ENCODE data around the gene PHF13. TPM values are rescaled to one million over a fixed set of nuclear protein-coding genes. Genes with fewer than 3 reads are reported as not detected.

Gene PHF13
- total RNA-seq, 3 donors from 2014 or later, result 10.9 to 18.3 (median 14.4) TPM

DNA sequence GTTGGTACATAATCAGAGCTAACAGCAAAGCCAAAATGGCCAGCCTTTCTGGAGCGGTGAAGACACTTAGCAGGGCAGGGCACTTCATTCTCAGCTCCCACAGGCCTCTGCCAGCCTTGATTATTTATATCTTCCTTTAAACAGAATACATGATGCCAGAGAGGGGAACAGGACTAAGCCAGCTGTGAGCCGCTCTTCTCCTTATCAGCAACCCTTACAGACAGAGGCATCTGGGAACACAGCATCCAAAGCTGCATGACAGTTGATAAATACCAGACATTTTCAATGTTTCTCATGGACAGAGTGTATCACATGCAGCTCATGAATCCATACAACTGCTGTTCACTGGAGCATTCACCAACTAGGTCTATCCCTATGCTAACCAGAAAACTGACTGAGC, 59.0 kb downstream of the PHF13 start:
- Histone ChIP-seq H3K9me3 (no peaks in the 10 kb centered on the region), H3K4me3 (no peak overlapping the region), H3K4me1 (no peaks in the 10 kb centered on the region), H3K27me3 (no peaks in the 10 kb centered on the region), H3K36me3 (no peaks in the 10 kb centered on the region), H3K27ac (no peak overlapping the region)
- TF ChIP-seq POLR2AphosphoS5 (IDR thresholded peaks at IDR 0.05), result no peak
- TF ChIP-seq POLR2A (IDR thresholded peaks at IDR 0.05), result no peak
- TF ChIP-seq, protein P1, sequence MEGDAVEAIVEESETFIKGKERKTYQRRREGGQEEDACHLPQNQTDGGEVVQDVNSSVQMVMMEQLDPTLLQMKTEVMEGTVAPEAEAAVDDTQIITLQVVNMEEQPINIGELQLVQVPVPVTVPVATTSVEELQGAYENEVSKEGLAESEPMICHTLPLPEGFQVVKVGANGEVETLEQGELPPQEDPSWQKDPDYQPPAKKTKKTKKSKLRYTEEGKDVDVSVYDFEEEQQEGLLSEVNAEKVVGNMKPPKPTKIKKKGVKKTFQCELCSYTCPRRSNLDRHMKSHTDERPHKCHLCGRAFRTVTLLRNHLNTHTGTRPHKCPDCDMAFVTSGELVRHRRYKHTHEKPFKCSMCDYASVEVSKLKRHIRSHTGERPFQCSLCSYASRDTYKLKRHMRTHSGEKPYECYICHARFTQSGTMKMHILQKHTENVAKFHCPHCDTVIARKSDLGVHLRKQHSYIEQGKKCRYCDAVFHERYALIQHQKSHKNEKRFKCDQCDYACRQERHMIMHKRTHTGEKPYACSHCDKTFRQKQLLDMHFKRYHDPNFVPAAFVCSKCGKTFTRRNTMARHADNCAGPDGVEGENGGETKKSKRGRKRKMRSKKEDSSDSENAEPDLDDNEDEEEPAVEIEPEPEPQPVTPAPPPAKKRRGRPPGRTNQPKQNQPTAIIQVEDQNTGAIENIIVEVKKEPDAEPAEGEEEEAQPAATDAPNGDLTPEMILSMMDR (IDR thresholded peaks at IDR 0.05), result no peak
- intact Hi-C loops (cut with DNase I; ENCODE audit: low total_unique reads), result no loop called here
- DNase-seq (ENCODE audit: low spot score in 2 of 2), result no peak

Other genes starting within 250 kb of the PHF13 start
- 10 to 100 TPM in 2 of 3 donors, 1 to 10 TPM in 1; 9.4 to 12.8 (median 11.5) TPM for gene ACOT7, start 220.0 kb upstream of the PHF13 start, total RNA-seq
- 1 to 10 TPM in 2 of 3 donors, not detected in 1; 3.4 to 3.6 TPM for gene HES2, start 193.8 kb upstream of the PHF13 start, total RNA-seq
- gene ESPN, start 189.0 kb upstream of the PHF13 start, total RNA-seq, result 10 to 100 TPM in 2 of 3 donors, not detected in 1; 10.8 to 11.1 TPM
- gene TNFRSF25, start 147.6 kb upstream of the PHF13 start, total RNA-seq, result 10 to 100 TPM in 2 of 3 donors, 1 to 10 TPM in 1; 3.8 to 13.1 (median 12.4) TPM
- gene PLEKHG5, start 122.1 kb upstream of the PHF13 start, total RNA-seq, result 10 to 100 TPM in 2 of 3 donors, 1 to 10 TPM in 1; 7.0 to 12.0 (median 11.8) TPM
- 10 to 100 TPM; 14.7 to 29.6 (median 25.2) TPM for gene NOL9, start 59.2 kb upstream of the PHF13 start, total RNA-seq
- under 1 TPM in 1 of 3 donors, not detected in 2; 0.16 TPM for gene TAS1R1, start 58.4 kb upstream of the PHF13 start, total RNA-seq
- gene ZBTB48, start 33.7 kb upstream of the PHF13 start, total RNA-seq, result 10 to 100 TPM; 19.3 to 19.6 (median 19.4) TPM
- 10 to 100 TPM; 45.2 to 61.3 (median 58.1) TPM for gene KLHL21, start 10.9 kb upstream of the PHF13 start, total RNA-seq
- 10 to 100 TPM; 20.3 to 28.2 (median 28.1) TPM for gene THAP3, start 11.1 kb downstream of the PHF13 start, total RNA-seq
- gene DNAJC11, start 88.1 kb downstream of the PHF13 start, total RNA-seq, result 10 to 100 TPM; 23.0 to 30.5 (median 25.6) TPM
- gene CAMTA1, start 171.7 kb downstream of the PHF13 start, total RNA-seq, result 10 to 100 TPM; 53.4 to 84.0 (median 61.9) TPM

Measured in breast epithelium (tissue), 4 donors.